OCI-LY3 (cell line): ENCODE data around the gene TENM4.

ENCODE experiments used
- H2AFZ ChIP-seq: fragments of 200-600, 300-600 bp; shearing (Covaris generic); 2 replicates; pipeline ENCODE4 v1.6.0; 2014; ENCODE audit warnings: antibody characterized with exemption, low read depth, low read length
- H3K27ac ChIP-seq: fragments of 200-600, 300-600 bp; sonication (generic); 2 replicates; pipeline ENCODE4 v1.5.1; 2014; ENCODE audit warnings: mild to moderate bottlenecking, low read length, moderate library complexity, mixed read lengths
- H3K27me3 ChIP-seq: fragments of 200-600, 300-600 bp; sonication (generic); 2 replicates; pipeline ENCODE4 v1.6.1; 2014; ENCODE audit warnings: low read depth, low read length, mixed read lengths
- H3K36me3 ChIP-seq: fragments of 200-600, 300-600 bp; sonication (generic); replicated peaks from 2 replicates; pipeline ENCODE3; 2014; ENCODE audit warnings: low read depth, low read length, mixed read lengths
- H3K4me1 ChIP-seq: fragments of 300-600, 200-600 bp; sonication (generic); 2 replicates; pipeline ENCODE4 v1.6.1; 2014; ENCODE audit warnings: low read length, mixed read lengths
- H3K4me2 ChIP-seq: fragments of 200-600, 300-600 bp; sonication (generic); 2 replicates; pipeline ENCODE4 v1.6.1; 2014; ENCODE audit warnings: low read length, mixed read lengths
- H3K4me3 ChIP-seq: fragments of 300-600, 200-600 bp; sonication (generic); 2 replicates; pipeline ENCODE4 v1.5.1; 2014; ENCODE audit warnings: antibody characterized with exemption, mild to moderate bottlenecking, low read length, moderate library complexity
- H3K79me2 ChIP-seq: fragments of 300-600, 200-600 bp; shearing (Covaris generic); 2 replicates; pipeline ENCODE4 v1.6.1; 2014; ENCODE audit warnings: mild to moderate bottlenecking, low read length, mixed read lengths
- H3K9ac ChIP-seq: fragments of 300-600, 200-600 bp; shearing (Covaris generic); 2 replicates; pipeline ENCODE4 v1.6.0; 2014; ENCODE audit warnings: mild to moderate bottlenecking, low read length, moderate library complexity
- H3K9me3 ChIP-seq: fragments of 200-600, 300-600 bp; shearing (Covaris generic); 2 replicates; pipeline ENCODE4 v1.6.1; 2014; ENCODE audit warnings: low read length, mixed read lengths; ENCODE audit not compliant: insufficient read depth
- H4K20me1 ChIP-seq: fragments of 200-600, 300-600 bp; sonication (generic); 2 replicates; pipeline ENCODE4 v1.6.1; 2016; ENCODE audit warnings: low read length, mixed read lengths; ENCODE audit not compliant: insufficient read depth
- EZH2phosphoT487 ChIP-seq: fragments of 200-600 bp; shearing (Covaris generic); IDR thresholded peaks from 2 replicates; pipeline ENCODE4 v1.6.1; 2018; ENCODE audit warnings: antibody characterized with exemption, mixed run types, low read depth
- TF ChIP-seq, protein P1 (sequence below): fragments of 200-600, 300-600 bp; sonication (generic); IDR thresholded peaks from 2 replicates; pipeline ENCODE4 v1.5.1; 2014; ENCODE audit warnings: antibody characterized with exemption, low read length, low read depth

The TENM4 gene

DNA sequence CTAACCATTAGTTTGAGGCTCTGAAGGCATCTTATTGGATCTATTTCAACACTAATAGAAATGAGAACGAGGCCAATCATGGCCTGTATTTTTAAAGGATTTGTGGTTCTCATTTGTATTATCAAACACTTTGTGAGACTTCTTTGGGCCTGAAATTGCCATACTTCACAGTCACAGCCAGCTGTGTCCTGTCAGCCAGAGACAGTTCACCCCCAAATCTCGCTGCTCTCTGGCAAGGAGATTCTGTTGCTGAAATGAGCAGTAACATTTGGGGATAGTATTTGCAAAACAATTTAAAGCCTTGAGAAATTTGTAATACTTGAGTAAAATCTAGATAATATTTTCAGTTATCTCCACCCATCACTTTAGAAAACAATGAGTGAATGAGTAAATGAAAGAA lies 26.9 kb upstream of the TENM4 start:
- Histone ChIP-seq H2AFZ (no peak overlapping the region), H3K4me2 (no peak overlapping the region), H3K4me1 (peaks cover 8% of the 10 kb centered on the region), H3K4me3 (no peak overlapping the region), H4K20me1 (no peaks in the 10 kb centered on the region), H3K9me3 (no peaks in the 10 kb centered on the region), H3K9ac (no peak overlapping the region), H3K79me2 (no peaks in the 10 kb centered on the region), H3K27me3 (peaks cover 10% of the 10 kb centered on the region; the same call in 1 of the 2 replicates), H3K27ac (no peak overlapping the region), H3K36me3 (no peaks in the 10 kb centered on the region)
- TF ChIP-seq, protein P1, sequence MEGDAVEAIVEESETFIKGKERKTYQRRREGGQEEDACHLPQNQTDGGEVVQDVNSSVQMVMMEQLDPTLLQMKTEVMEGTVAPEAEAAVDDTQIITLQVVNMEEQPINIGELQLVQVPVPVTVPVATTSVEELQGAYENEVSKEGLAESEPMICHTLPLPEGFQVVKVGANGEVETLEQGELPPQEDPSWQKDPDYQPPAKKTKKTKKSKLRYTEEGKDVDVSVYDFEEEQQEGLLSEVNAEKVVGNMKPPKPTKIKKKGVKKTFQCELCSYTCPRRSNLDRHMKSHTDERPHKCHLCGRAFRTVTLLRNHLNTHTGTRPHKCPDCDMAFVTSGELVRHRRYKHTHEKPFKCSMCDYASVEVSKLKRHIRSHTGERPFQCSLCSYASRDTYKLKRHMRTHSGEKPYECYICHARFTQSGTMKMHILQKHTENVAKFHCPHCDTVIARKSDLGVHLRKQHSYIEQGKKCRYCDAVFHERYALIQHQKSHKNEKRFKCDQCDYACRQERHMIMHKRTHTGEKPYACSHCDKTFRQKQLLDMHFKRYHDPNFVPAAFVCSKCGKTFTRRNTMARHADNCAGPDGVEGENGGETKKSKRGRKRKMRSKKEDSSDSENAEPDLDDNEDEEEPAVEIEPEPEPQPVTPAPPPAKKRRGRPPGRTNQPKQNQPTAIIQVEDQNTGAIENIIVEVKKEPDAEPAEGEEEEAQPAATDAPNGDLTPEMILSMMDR: no peak
- no peak for TF ChIP-seq EZH2phosphoT487

DNA sequence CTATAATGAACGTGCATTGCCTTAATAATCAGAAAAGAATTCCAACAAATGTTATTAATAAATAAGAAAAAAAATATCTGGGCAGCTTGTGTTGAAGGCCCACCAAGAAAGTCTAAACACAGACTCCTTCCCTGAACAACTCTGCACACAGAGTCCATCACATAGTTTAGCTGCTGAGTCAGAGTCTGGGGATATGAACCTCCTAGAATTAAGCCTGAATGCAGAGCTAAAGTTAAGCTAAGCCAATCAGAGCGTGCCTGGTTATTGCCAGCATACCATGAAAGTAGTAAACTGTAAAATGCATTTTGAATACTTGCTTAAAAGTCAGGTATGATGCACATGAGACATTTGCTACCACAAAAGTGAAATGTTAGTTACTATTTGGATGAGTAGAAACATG lies 25.6 kb upstream of the TENM4 start:
- Histone ChIP-seq H3K27ac (no peak overlapping the region), H4K20me1 (no peaks in the 10 kb centered on the region), H2AFZ (no peak overlapping the region), H3K9me3 (no peaks in the 10 kb centered on the region), H3K36me3 (no peaks in the 10 kb centered on the region), H3K4me2 (no peak overlapping the region), H3K9ac (no peak overlapping the region), H3K79me2 (no peaks in the 10 kb centered on the region), H3K4me3 (no peak overlapping the region), H3K27me3 (peaks cover 6% of the 10 kb centered on the region; the same call in 1 of the 2 replicates), H3K4me1 (peaks cover 10% of the 10 kb centered on the region)
- TF ChIP-seq, protein P1: no peak
- TF ChIP-seq EZH2phosphoT487: no peak

DNA sequence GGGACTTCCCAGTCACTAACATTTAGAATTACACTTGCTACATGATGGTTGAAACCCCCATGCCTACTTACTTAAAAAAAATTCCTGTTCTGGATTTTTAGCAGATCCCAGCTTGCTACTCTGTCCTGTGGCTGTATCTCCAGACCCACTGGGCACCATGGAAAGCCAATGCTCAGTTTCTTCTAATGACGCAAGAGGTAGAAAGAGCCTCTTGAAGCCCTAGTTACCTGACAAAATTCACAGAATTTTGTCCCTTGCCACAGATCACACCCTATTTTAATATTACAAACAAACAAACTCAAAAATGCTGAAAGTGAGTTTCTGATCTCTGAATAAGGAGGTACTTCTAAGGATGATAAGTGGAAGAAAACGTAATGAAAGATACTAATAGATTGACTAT lies 24.3 kb upstream of the TENM4 start:
- H3K4me2 ChIP-seq: no peak overlapping the region
- H3K9me3 ChIP-seq: no peaks in the 10 kb centered on the region
- no peak overlapping the region for H3K27ac ChIP-seq
- H3K4me3 ChIP-seq: no peak overlapping the region
- no peak overlapping the region for H3K9ac ChIP-seq
- H3K79me2 ChIP-seq: no peaks in the 10 kb centered on the region
- no peak overlapping the region for H2AFZ ChIP-seq
- H3K36me3 ChIP-seq: no peaks in the 10 kb centered on the region
- H3K4me1 ChIP-seq: peaks cover 13% of the 10 kb centered on the region
- peaks cover 6% of the 10 kb centered on the region; the same call in 1 of the 2 replicates for H3K27me3 ChIP-seq
- TF ChIP-seq, protein P1: no peak
- TF ChIP-seq EZH2phosphoT487: no peak
- no peaks in the 10 kb centered on the region for H4K20me1 ChIP-seq

DNA sequence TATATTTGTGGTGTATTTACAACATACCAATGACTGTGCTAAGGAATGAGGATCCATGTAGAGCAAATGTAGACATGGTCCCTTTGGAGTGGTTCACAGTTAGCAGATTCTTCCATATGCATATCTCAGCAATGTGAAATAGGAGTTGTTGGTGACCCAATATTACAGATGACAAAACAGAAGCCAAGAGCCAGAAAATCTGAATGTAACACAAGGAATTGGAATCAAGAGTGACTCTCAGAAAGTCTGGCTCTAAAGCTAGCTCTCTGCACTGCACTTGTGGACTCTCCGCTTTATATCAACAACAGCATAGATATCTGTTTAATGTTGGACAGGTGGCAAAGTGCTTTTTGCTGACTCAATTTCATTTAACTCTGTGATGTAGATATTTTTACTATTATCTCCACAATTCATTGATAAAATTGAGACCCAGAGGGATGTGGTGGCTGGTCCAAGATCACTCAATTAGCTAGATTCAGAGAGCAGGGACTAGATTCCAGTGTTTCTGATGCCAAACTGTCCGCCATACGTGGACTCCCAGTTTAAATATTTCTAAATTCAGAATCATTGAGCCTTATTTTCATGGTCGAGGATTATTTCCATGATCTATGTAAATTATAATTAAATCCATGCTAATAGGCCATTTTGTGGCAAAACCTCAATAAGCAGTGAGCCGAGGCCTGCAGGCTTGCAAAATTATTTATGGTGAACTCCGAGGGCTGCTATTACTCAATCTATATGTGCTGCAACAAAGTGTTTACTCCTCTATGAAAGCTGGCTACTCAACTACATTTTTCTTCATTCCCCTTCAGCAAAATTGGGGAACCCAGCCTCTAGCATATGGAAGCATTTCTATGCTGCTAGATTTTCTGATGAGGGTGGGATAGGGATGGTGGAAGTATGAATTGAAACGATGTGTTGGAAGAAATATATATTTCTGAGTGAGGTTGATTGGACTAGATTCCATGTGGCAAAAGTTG lies 21.1 kb upstream of the TENM4 start:
- no peak overlapping the region for H3K4me3 ChIP-seq
- H3K36me3 ChIP-seq: no peaks in the 10 kb centered on the region
- H2AFZ ChIP-seq: no peak overlapping the region
- no peak overlapping the region for H3K9ac ChIP-seq
- no peaks in the 10 kb centered on the region for H3K79me2 ChIP-seq
- H3K4me2 ChIP-seq: no peak overlapping the region
- no peaks in the 10 kb centered on the region for H4K20me1 ChIP-seq
- H3K27ac ChIP-seq: no peak overlapping the region
- peaks cover 6% of the 10 kb centered on the region; the same call in 1 of the 2 replicates for H3K27me3 ChIP-seq
- H3K9me3 ChIP-seq: no peaks in the 10 kb centered on the region
- peaks cover 13% of the 10 kb centered on the region for H3K4me1 ChIP-seq
- TF ChIP-seq, protein P1: no peak
- no peak for TF ChIP-seq EZH2phosphoT487
